Daoy (cell line): ENCODE data around the gene PCNT. TPM values are rescaled to one million over a fixed set of nuclear protein-coding genes. Genes with fewer than 3 reads are reported as not detected.
"Not testable (repeated sequence)": the region's sequence is repeated elsewhere in the genome, so short reads cannot be mapped to it uniquely, and the experiment has no call there.

Experiments
- DNase-seq: peaks from one replicate; pipeline ENCODE4 v3.0.0-alpha.2; 2015; ENCODE audit warnings: low read depth
- total RNA-seq: library from RNA; depleted of rRNA; stranded (reverse); fragments of >200 nt; shearing (Covaris generic); gene quantifications from 2 replicates; pipeline ENCODE4 v1.2.3, GENCODE V29; 2014

PCNT gene
- total RNA-seq, 1 experiment from 2014 or later = 20.4 TPM

- DNase-seq = not testable (repeated sequence)
Observed at GRCh38 chr21:46403234-46403811, 79.4 kb downstream of the PCNT start.

- DNase-seq = no peak
Observed at GRCh38 chr21:46404306-46404705, 80.3 kb downstream of the PCNT start.

DNA sequence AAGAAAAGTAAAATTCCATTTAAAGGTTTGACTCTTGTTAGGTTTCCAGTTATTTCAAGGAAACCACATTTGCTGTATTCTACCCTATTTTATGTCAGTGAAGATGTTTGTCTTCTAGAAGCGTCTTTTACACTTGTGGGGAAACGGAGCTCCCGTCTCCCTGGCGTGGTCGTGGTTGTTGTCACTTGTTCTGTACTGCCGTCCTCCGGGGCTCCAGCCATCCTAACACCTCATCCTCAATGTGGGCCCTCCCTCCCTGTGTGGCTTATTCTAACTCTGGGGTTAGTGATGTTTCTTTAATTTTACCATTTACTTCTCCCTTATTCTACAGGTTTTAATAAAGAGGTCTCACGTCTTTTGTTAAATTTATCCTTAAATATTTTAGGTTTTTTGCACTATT is 82.0 kb downstream of the PCNT start:
- no peak for DNase-seq

- no peak for DNase-seq
Observed at GRCh38 chr21:46409641-46410406, 85.9 kb downstream of the PCNT start.

- DNase-seq = no peak
Observed at GRCh38 chr21:46410516-46410915, 86.6 kb downstream of the PCNT start.

- no peak for DNase-seq
Observed at GRCh38 chr21:46411236-46411635, 87.3 kb downstream of the PCNT start.

DNA sequence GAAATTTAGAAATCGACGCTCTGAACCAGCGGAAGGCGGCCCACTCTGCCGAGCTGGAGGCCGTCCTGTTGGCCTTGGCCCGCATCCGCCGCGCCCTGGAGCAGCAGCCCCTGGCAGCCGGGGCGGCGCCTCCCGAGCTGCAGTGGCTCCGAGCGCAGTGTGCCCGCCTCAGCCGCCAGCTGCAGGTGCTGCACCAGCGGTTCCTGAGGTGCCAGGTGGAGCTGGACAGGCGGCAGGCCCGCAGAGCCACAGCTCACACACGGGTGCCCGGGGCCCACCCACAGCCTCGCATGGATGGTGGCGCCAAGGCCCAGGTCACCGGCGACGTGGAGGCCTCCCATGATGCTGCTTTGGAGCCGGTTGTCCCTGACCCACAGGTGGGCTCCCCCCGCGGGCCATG is 87.7 kb downstream of the PCNT start:
- no peak for DNase-seq

DNA sequence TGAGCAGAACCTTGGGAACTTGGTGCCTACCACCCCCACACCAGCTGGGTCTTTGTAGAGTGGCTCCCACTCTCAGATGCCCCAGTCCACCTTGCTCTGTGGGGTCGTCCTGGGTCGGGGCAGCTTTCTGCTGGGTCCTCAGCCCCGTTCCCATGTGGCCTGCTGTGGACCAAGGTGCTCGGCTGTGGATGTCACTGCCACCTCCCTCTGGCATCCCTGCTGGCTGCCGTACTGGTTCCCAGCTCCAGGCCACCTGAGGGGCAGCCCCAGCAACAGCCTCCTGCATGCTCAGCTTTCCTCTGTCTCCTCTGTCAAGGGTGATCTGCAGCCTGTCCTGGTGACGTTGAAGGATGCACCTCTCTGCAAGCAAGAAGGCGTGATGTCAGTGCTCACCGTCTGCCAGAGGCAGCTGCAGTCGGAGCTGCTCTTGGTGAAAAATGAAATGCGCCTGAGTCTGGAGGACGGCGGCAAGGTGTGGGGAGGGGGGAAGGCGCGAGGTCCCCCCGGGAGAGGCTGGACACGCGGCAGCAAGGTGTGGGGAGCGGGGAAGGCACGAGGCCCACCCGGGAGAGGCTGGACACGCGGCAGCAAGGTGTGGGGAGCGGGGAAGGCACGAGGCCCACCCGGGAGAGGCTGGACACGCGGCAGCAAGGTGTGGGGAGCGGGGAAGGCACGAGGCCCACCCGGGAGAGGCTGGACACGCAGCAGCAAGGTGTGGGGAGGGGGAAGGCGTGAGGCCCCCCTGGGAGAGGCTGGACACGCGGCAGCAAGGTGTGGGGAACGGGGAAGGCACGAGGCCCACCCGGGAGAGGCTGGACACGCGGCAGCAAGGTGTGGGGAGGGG is 88.8 kb downstream of the PCNT start:
- DNase-seq = no peak

- no peak for DNase-seq
Observed at GRCh38 chr21:46413365-46413696, 89.4 kb downstream of the PCNT start.

- no peak for DNase-seq
Observed at GRCh38 chr21:46414965-46415275, 91.0 kb downstream of the PCNT start.

- no peak for DNase-seq
Observed at GRCh38 chr21:46416551-46416950, 92.6 kb downstream of the PCNT start.

GRCh38 chr21:46418265-46418946 is 94.5 kb downstream of the PCNT start:
- no peak for DNase-seq

DNA sequence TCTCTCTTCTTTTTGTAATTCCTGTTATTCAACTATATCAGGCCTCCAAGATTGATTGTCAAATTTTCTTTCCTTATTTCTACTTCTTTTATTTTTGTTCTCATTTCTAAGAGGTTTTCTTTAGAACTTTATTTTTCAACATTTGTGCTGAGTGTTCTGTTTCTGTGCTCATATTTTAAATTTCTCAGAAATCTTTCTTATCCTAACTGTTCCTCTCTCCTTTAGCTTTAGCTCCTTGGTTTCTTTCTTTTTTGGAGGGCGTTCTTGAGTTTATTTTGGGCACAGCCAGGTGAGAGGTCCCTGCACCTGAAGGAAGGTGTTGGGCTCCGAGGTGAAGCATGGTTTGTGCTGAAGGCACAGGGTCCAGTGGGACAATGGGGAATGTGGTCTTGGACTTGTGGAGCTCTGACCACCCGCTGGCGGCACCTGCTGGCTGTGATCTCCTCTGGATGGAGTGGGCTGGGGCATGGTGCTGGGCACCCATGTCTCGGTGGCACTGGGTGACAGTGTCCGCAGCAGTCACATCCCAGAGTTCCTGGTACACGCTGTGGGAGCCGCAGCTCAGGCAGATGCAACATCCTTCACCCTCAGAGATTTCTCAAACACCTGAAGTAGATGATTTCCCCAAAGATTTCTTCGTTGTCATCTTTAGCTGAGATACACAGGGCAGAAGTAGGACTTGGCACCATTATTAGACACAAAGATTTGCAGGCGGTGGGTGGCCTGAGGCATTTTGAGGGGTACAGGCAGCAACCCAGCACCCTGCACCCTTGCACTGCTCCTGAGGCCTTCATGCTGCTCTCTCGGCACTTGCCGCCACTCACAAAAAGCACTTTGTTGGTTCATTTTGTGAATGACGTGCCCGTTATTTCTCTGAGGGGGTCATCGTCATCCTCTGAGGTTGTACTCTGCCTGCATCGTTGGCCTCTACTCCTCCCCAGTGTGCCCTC is 96.6 kb downstream of the PCNT start:
- DNase-seq = no peak

DNA sequence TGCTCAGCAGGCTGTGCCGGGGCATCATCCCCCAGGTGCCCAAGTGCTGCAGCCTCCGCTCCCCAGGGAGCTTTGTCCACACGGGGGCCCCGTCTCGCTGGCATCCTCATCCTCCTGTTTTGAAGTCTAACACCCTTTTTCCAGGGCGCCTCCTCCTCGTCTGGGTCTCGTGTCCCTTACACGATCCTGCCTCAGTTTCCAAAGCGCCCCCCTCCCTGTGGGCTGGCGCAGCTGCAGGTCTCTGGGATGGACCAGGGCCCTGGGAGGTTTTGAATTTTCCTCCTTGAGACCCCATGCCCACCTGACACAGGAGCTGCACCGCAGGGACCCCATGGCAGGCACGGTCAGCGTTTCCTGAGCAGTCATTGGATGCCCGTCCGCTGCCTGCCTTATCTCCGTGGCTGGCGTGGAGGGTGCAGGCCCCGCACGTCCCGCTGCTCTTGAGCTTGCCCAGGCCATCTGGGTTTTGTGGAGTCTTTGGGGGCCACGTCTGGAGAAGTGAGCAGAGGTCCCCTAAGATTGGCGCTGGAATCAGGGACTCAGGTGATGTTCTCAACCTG is 97.3 kb downstream of the PCNT start:
- DNase-seq = no peak

- no peak for DNase-seq
Observed at GRCh38 chr21:46421756-46422555, 98.0 kb downstream of the PCNT start.

DNA sequence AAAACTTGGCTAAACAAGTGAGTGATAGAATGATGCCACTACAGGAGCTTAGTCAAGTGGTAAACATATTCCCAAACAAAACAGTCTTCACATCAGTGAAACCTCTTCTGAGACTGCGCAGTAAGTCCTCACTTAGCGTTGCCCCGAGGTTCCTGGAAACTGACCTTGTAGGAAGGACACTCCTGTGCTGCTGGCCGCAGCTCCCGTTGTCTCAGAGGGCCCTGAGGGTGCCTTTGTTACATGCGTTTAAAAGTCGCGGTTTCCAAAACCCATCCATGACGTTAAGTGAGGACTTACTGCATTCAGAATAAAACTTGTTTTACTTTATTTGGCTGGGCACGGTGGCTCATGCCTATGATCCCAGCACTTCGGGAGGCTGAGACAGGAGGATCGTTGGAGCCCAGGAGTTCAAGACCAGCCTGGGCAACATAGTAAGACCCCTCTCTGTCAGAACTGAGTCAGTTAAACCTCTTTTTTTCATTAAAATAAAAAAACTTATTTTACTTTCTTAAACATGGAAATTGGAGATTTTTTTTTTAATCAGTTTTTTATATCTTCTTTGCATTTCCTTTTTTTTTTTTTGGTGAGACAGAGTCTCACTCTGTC is 98.8 kb downstream of the PCNT start:
- DNase-seq = no peak

- no peak for DNase-seq
Observed at GRCh38 chr21:46423546-46424038, 99.6 kb downstream of the PCNT start.

DNA sequence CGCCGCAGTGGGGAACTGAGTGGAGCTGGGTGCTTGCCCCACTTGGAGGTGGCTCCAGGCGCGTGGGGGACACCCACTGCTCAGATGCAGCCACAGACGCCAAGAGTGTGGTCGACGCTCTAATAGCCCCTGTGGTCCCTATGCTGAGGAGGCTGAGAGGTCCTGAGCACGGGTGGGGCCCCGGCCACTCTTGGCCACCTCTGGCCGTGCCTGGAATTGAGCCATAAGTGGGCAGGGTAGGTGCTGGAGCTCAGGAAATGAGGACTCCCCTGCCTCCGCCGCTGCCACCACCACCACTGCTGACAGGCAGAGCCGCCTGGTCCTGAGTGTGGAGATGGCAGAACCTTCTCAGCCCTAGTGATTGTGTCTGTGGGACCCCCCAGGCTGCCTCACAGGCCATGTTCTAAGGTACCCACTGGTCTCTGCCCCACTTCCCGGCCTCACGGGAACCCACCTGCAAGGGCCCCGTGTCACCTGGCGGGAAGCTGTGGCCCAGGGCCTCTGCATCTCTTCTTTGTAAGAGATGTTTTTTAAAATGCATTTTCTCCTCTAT is 100.2 kb downstream of the PCNT start:
- no peak for DNase-seq

DNA sequence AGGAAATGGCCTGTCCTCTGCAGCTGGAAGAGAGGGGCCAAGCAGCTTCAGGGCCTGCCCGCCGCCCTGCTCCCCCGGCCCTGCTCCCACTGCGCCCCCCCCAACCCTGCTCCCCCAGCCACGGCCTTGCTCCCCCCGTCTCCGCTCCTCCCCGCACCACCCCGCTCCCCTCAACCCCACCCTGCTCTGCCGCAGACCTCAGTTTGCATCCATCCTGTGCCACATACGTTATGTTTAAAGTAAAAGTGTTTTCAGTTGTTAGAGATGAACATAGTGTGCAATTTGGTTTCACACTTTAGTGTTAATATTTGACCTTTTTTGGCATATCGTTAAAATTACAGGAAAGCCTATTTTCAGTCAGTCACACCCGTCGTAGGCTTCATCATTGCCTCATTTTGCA is 100.7 kb downstream of the PCNT start:
- DNase-seq = no peak
